ACC112 (cell line): ENCODE measurements around the gene CYP4F12.

Source experiments
- H2AFZ ChIP-seq: fragments of 200-600 bp; sonication (generic); one replicate; pipeline ENCODE4 v1.6.0; 2017; ENCODE audit warnings: antibody characterized with exemption, low read length; ENCODE audit not compliant: unreplicated experiment
- H3K27ac ChIP-seq: fragments of 200-600 bp; sonication (generic); 2 replicates; pipeline ENCODE4 v1.5.1; 2014; ENCODE audit warnings: low read depth, mild to moderate bottlenecking, antibody characterized with exemption, low read length, moderate library complexity
- H3K27me3 ChIP-seq: fragments of 200-600 bp; sonication (generic); 2 replicates; pipeline ENCODE4 v1.6.1; 2014; ENCODE audit warnings: mild to moderate bottlenecking, antibody characterized with exemption, low read length, moderate library complexity, mixed read lengths; ENCODE audit not compliant: insufficient read depth
- H3K36me3 ChIP-seq: fragments of 200-600 bp; sonication (generic); 2 replicates; pipeline ENCODE4 v1.6.1; 2016; ENCODE audit warnings: mild to moderate bottlenecking, antibody characterized with exemption, low read length, moderate library complexity, mixed read lengths; ENCODE audit not compliant: insufficient read depth
- H3K4me1 ChIP-seq: fragments of 200-600 bp; sonication (generic); one replicate; pipeline ENCODE4 v1.6.1; 2016; ENCODE audit warnings: low read length, mixed read lengths; ENCODE audit not compliant: insufficient read depth, unreplicated experiment, control insufficient read depth
- H3K4me3 ChIP-seq: fragments of 200-600 bp; sonication (generic); 2 replicates; pipeline ENCODE4 v1.5.1; 2014; ENCODE audit warnings: mild to moderate bottlenecking, low read depth, low read length
- H3K79me2 ChIP-seq: fragments of 200-600 bp; sonication (generic); one replicate; pipeline ENCODE4 v1.6.0; 2016; ENCODE audit warnings: low read length; ENCODE audit not compliant: control insufficient read depth, unreplicated experiment, insufficient read depth

CYP4F12 gene, protein sequence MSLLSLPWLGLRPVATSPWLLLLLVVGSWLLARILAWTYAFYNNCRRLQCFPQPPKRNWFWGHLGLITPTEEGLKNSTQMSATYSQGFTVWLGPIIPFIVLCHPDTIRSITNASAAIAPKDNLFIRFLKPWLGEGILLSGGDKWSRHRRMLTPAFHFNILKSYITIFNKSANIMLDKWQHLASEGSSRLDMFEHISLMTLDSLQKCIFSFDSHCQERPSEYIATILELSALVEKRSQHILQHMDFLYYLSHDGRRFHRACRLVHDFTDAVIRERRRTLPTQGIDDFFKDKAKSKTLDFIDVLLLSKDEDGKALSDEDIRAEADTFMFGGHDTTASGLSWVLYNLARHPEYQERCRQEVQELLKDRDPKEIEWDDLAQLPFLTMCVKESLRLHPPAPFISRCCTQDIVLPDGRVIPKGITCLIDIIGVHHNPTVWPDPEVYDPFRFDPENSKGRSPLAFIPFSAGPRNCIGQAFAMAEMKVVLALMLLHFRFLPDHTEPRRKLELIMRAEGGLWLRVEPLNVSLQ

DNA sequence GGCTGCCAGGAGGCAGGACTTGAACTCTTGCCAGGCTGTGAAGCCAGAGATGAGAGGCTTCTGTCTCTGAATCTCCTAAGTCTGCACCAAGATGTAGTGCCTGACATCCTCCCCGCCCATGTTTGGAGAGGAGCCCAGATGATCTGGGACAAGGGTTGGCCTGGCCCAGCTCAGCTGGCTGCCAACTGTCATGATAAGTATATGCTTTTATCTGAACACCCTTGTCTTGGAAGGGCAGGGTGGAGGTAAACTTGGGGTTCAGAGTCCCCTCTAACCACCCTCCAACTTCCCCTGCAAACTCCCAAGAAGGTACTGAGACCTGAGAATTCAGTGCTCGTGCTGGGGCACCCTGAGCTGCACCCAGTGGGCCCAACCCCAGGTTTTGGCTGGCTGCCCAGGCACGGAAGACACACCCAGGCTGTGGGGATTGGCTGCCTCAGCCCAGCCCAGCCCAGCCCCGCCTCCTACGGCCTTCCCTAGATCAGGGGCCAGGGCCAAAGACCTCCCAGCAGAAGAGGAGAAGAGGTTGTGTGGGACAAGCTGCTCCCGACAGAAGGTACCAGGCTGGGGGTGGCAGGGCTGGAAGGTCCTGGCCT lies at the start of gene CYP4F12:
CYP4F12 (plus strand) TSS at position 508 of the 596 bp plus-strand sequence. CDS start 443 bp downstream, outside the sequence.
- H3K27ac ChIP-seq = no peak within 1 kb of the TSS
- no peak within 1 kb of the TSS for H3K4me3 ChIP-seq
- no peak within 1 kb of the TSS for H2AFZ ChIP-seq

DNA sequence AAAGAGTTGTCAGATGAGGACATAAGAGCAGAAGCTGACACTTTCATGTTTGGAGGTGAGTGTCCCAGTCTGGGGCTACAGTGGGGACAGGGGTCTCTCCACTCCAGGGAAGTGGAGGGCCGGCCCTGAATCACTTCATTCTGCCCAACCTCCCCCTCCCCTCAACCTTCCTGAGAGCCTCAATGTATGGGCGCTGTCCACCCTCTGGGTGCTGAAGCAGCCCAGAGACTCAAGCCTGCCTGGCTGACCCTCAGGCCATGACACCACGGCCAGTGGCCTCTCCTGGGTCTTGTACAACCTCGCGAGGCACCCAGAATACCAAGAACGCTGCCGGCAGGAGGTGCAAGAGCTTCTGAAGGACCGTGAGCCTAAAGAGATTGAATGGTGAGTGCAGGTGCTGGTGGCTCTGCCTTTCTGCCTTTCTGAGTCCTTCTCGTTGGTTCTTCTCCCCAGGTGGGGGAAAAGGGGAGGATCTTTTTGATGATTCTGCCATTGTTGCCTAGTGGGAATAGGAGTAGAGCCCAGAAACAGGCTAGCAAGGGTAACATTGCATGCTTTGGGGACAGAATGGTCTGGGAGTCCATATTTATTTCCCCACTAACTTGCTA lies 49.1 kb upstream of the CYP4F12 start:
- Histone ChIP-seq H3K4me3 (no peak overlapping the region), H3K79me2 (no peaks in the 10 kb centered on the region), H3K27me3 (peaks cover 3% of the 10 kb centered on the region; the same call in 1 of the 2 replicates), H3K36me3 (no peaks in the 10 kb centered on the region), H3K4me1 (no peaks in the 10 kb centered on the region), H3K27ac (no peak overlapping the region), H2AFZ (no peak overlapping the region)

More for the DNA sequence above, at the start of gene CYP4F12:
- Histone ChIP-seq H3K4me1 (no peaks in the 10 kb centered on the region), H3K79me2 (no peaks in the 10 kb centered on the region), H3K36me3 (no peaks in the 10 kb centered on the region), H3K27me3 (no peaks in the 10 kb centered on the region)

DNA sequence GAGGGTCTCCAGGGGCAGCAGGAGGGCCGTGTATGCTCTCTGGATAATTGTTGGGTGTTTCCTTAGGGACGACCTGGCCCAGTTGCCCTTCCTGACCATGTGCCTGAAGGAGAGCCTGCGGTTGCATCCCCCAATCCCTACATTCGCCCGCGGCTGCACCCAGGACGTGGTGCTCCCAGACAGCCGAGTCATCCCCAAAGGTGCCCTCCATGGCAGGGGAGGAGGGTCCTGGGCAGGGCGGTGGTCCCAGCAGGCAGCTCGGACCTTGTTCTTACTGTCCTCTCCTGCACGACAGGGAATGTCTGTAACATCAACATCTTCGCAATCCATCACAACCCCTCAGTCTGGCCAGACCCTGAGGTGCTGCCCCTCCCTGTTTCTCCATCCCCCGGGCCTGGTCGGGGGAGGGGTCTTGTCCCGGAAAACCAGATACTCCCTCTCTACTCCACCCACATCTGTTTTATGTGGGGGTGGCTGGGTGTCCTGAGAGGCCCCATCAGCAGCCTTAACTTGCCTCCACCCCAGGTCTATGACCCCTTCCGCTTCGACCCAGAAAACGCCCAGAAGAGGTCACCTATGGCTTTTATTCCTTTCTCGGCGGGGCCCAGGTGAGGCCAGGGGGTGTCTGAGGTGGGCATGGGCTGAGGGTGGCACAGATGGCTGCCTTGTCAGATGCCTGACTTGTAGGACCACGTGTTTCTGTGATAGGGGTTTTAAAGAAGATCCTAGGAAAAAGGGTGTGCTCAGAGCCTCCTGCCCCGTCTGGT lies 44.5 kb upstream of the CYP4F12 start:
- Histone ChIP-seq H3K27me3 (peaks cover 3% of the 10 kb centered on the region; the same call in 1 of the 2 replicates), H2AFZ (no peak overlapping the region), H3K4me3 (no peak overlapping the region), H3K79me2 (no peaks in the 10 kb centered on the region), H3K4me1 (no peaks in the 10 kb centered on the region), H3K27ac (no peak overlapping the region), H3K36me3 (no peaks in the 10 kb centered on the region)

DNA sequence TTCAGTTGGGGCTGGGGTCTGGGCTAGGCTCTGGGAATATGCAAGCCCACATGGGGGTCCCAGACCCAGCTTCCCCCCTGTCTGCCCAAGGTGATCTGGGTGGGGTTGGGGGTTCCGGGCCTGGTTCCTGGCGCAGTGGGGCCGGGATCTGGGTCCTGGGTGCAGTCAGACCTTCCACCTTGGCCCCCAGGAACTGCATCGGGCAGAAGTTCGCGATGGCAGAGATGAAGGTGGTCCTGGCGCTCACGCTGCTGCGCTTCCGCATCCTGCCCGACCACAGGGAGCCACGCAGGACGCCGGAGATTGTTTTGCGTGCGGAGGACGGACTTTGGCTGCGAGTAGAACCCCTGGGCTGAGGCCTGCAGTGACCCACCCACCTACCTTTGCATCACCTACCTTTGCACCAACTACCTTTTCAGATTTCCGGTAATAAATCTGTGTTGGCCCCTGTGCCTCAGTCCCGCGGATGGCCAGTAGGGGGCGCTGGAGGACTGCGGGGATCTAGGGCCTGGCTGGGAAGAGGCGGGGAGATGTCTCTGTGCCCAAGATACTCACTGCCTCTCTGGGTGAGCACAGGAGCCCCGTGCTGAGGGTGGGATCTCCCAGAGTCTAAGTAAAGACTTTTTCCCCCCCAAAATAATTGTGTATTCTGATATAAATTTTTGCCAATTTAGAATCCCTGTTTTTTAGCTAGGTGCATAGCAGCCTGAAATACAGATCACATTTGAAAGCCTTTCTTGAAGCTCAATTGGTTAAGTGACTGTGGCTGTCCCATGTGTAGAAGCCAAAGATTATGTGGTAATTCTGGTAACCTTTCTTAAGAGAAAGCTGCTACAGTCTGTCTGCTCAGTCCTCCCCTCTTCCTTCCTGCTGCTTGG lies 43.6 kb upstream of the CYP4F12 start:
- H3K4me1 ChIP-seq = no peaks in the 10 kb centered on the region
- no peak overlapping the region for H2AFZ ChIP-seq
- H3K27ac ChIP-seq = no peak overlapping the region
- H3K27me3 ChIP-seq = peaks cover 3% of the 10 kb centered on the region; the same call in 1 of the 2 replicates
- H3K36me3 ChIP-seq = no peaks in the 10 kb centered on the region
- no peak overlapping the region for H3K4me3 ChIP-seq
- no peaks in the 10 kb centered on the region for H3K79me2 ChIP-seq

DNA sequence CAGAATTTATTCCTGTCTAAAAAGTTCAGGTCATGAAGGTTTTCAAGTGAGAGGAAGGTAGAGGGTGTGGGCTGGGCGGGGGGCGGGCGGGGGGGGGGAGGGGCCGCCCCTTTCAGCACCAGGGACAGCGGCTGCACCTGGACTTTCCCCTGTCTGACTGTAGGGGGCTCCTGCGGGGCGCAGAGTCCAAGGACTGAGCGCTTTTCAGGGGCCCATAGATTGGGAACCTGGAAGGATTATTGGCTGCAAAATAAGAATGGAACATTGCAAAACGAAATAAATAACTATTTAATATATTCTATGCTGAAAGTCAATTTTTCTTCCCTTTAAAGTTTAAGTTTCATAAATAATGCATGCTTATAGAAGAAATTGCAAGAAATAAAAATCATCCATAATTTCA lies 41.1 kb upstream of the CYP4F12 start:
- no peaks in the 10 kb centered on the region for H3K79me2 ChIP-seq
- no peak overlapping the region for H3K4me3 ChIP-seq
- no peaks in the 10 kb centered on the region for H3K36me3 ChIP-seq
- H3K4me1 ChIP-seq = no peaks in the 10 kb centered on the region
- H3K27me3 ChIP-seq = peaks cover 6% of the 10 kb centered on the region; the same call in 1 of the 2 replicates
- H2AFZ ChIP-seq = no peak overlapping the region
- H3K27ac ChIP-seq = no peak overlapping the region

DNA sequence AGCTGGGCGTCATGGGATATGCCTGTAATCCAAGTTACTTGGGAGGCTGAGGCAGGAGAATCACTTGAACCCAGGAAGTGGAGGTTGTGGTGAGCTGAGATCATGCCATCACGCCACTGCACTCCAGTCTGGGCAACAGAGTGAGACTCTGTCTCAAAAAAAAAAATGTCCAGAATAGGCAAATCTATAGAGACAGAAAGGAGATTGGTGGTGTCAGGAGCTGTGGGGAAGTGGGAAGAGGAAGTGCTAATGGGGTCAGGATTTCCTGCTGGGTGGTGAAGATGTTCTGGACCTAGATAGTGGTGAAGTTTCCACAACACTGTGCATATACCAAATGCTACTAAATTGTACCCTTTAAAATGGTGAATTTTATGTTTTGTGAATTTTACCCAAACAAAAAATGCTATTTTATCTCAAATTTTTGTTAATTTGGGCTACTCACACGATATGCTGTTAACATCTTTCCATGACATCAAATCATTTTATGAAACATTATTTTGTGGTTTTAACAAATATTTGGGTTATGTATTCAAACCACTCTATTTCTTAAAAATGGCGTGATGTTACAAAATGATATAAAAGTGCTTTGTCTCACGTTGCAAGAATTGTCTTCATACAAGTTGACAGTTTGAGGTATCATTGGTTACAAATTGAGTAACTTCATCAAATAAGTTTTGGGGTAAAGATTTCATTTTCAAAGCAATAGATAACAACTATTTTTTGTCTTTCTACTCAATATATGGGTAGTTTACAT lies 39.6 kb upstream of the CYP4F12 start:
- no peaks in the 10 kb centered on the region for H3K36me3 ChIP-seq
- no peaks in the 10 kb centered on the region for H3K4me1 ChIP-seq
- peaks cover 6% of the 10 kb centered on the region; the same call in 1 of the 2 replicates for H3K27me3 ChIP-seq

DNA sequence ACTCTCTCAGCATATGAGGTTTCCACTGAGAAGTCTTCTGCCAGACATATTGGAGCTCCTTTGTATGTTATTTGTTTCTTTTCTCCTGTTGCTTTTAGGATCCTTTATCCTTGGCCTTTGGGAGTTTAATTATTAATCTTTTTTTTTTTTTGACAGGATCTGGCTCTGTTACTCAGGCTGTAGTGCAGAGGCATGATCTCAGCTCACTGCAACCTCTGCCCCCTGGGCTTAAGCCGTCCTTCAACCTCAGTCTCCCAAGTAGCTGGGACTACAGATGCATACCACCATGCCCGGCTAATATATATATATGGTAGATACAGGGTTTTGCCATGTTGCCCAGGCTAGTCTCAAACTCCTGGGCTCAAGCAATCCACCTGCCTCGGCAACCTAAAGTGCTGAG lies 38.8 kb upstream of the CYP4F12 start:
- Histone ChIP-seq H3K79me2 (no peaks in the 10 kb centered on the region), H3K4me3 (no peak overlapping the region), H3K36me3 (no peaks in the 10 kb centered on the region), H2AFZ (no peak overlapping the region), H3K4me1 (no peaks in the 10 kb centered on the region), H3K27me3 (0 out of 2 replicates have a peak, but pooled peaks cover 6% of the 10 kb centered on the region), H3K27ac (no peak overlapping the region)

More for the DNA sequence above, 39.6 kb upstream of the CYP4F12 start:
- no peak overlapping the region for H3K27ac ChIP-seq
- no peak overlapping the region for H2AFZ ChIP-seq
- H3K4me3 ChIP-seq = no peak overlapping the region
- H3K79me2 ChIP-seq = no peaks in the 10 kb centered on the region

DNA sequence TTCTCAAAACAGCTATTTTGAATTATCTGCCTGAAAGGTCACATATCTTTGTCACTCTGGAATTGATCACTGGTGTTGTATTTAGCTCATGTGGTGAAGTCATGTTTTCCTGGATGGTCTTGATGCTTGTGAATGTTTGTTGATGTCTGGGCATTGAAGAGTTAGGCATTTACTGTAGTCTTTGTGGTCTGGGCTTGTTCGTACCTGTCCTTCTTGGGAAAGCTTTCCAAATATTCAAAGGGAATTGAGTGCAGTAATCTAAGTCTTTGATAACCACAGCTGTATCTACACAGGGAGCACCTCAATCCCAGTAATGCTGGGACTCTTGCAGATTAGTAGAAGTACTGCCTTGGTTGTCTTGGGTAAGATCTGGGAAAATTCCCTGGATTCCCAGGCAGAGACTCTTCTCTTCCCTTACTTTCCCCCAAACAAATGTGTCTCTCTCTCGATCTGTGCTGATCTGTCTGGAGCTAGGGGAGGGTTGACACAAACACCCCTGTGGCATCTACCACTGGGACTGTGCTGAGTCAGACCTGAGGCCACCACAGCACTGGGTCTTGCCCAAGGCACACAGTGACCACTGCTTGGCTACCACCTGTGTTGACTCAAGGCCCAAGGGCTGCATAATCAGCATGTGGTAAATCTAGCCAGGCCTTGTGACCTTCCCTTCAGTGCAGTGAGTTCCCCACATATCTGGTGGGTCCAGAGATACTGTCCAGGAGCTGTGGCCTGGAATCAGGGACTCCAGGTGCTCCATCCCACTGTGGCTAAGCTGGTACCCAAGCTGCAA lies 37.7 kb upstream of the CYP4F12 start:
- Histone ChIP-seq H2AFZ (no peak overlapping the region), H3K79me2 (no peaks in the 10 kb centered on the region), H3K27ac (no peak overlapping the region), H3K4me1 (no peaks in the 10 kb centered on the region), H3K27me3 (0 out of 2 replicates have a peak, but pooled peaks cover 6% of the 10 kb centered on the region), H3K4me3 (no peak overlapping the region), H3K36me3 (no peaks in the 10 kb centered on the region)
